Large intestine (tissue), 1 donor: ENCODE measurements around the gene MYOZ1. TPM values are rescaled to one million over a fixed set of nuclear protein-coding genes. Genes with fewer than 3 reads are reported as not detected.

Experiments
- polyA plus RNA-seq: library from polyadenylated mRNA; unstranded; fragments of 120-200 nt; gene quantifications from one replicate; pipeline ENCODE4 v1.2.1, GENCODE V29; 2013

MYOZ1 gene
- polyA plus RNA-seq, 1 donor, result 0.94 TPM

Other genes with a start within 250 kb of the MYOZ1 start
- gene ANXA7, start 227.4 kb downstream of the MYOZ1 start, polyA plus RNA-seq, result 63.5 TPM
- 3.6 TPM for gene MSS51, start 207.9 kb downstream of the MYOZ1 start, polyA plus RNA-seq
- 53.1 TPM for gene PPP3CB, start 145.4 kb downstream of the MYOZ1 start, polyA plus RNA-seq
- gene USP54, start 50.1 kb downstream of the MYOZ1 start, polyA plus RNA-seq, result 39.0 TPM
- 0.51 TPM for gene SYNPO2L, start 14.6 kb upstream of the MYOZ1 start, polyA plus RNA-seq
- 16.6 TPM for gene AGAP5, start 56.6 kb upstream of the MYOZ1 start, polyA plus RNA-seq
- gene SEC24C, start 102.9 kb upstream of the MYOZ1 start, polyA plus RNA-seq, result 66.9 TPM
- gene CHCHD1, start 140.6 kb upstream of the MYOZ1 start, polyA plus RNA-seq, result 49.7 TPM
- gene ZSWIM8, start 144.1 kb upstream of the MYOZ1 start, polyA plus RNA-seq, result 146 TPM
- gene NDST2, start 170.1 kb upstream of the MYOZ1 start, polyA plus RNA-seq, result 20.8 TPM
- gene CAMK2G, start 233.1 kb upstream of the MYOZ1 start, polyA plus RNA-seq, result 44.6 TPM